ENCODE data around the gene ATP4B. TPM values are rescaled to one million over a fixed set of nuclear protein-coding genes. Genes with fewer than 3 reads are reported as not detected.

ATP4B gene
- total and polyA plus RNA-seq, 2 of the 8 experiments (the other 6 are each of a cell fraction or from before 2014, with no cell fraction given): 0.05 TPM; not detected in 1

- TF ChIP-seq, protein P1, sequence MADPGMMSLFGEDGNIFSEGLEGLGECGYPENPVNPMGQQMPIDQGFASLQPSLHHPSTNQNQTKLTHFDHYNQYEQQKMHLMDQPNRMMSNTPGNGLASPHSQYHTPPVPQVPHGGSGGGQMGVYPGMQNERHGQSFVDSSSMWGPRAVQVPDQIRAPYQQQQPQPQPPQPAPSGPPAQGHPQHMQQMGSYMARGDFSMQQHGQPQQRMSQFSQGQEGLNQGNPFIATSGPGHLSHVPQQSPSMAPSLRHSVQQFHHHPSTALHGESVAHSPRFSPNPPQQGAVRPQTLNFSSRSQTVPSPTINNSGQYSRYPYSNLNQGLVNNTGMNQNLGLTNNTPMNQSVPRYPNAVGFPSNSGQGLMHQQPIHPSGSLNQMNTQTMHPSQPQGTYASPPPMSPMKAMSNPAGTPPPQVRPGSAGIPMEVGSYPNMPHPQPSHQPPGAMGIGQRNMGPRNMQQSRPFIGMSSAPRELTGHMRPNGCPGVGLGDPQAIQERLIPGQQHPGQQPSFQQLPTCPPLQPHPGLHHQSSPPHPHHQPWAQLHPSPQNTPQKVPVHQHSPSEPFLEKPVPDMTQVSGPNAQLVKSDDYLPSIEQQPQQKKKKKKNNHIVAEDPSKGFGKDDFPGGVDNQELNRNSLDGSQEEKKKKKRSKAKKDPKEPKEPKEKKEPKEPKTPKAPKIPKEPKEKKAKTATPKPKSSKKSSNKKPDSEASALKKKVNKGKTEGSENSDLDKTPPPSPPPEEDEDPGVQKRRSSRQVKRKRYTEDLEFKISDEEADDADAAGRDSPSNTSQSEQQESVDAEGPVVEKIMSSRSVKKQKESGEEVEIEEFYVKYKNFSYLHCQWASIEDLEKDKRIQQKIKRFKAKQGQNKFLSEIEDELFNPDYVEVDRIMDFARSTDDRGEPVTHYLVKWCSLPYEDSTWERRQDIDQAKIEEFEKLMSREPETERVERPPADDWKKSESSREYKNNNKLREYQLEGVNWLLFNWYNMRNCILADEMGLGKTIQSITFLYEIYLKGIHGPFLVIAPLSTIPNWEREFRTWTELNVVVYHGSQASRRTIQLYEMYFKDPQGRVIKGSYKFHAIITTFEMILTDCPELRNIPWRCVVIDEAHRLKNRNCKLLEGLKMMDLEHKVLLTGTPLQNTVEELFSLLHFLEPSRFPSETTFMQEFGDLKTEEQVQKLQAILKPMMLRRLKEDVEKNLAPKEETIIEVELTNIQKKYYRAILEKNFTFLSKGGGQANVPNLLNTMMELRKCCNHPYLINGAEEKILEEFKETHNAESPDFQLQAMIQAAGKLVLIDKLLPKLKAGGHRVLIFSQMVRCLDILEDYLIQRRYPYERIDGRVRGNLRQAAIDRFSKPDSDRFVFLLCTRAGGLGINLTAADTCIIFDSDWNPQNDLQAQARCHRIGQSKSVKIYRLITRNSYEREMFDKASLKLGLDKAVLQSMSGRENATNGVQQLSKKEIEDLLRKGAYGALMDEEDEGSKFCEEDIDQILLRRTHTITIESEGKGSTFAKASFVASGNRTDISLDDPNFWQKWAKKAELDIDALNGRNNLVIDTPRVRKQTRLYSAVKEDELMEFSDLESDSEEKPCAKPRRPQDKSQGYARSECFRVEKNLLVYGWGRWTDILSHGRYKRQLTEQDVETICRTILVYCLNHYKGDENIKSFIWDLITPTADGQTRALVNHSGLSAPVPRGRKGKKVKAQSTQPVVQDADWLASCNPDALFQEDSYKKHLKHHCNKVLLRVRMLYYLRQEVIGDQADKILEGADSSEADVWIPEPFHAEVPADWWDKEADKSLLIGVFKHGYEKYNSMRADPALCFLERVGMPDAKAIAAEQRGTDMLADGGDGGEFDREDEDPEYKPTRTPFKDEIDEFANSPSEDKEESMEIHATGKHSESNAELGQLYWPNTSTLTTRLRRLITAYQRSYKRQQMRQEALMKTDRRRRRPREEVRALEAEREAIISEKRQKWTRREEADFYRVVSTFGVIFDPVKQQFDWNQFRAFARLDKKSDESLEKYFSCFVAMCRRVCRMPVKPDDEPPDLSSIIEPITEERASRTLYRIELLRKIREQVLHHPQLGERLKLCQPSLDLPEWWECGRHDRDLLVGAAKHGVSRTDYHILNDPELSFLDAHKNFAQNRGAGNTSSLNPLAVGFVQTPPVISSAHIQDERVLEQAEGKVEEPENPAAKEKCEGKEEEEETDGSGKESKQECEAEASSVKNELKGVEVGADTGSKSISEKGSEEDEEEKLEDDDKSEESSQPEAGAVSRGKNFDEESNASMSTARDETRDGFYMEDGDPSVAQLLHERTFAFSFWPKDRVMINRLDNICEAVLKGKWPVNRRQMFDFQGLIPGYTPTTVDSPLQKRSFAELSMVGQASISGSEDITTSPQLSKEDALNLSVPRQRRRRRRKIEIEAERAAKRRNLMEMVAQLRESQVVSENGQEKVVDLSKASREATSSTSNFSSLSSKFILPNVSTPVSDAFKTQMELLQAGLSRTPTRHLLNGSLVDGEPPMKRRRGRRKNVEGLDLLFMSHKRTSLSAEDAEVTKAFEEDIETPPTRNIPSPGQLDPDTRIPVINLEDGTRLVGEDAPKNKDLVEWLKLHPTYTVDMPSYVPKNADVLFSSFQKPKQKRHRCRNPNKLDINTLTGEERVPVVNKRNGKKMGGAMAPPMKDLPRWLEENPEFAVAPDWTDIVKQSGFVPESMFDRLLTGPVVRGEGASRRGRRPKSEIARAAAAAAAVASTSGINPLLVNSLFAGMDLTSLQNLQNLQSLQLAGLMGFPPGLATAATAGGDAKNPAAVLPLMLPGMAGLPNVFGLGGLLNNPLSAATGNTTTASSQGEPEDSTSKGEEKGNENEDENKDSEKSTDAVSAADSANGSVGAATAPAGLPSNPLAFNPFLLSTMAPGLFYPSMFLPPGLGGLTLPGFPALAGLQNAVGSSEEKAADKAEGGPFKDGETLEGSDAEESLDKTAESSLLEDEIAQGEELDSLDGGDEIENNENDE (IDR thresholded peaks at IDR 0.05; ENCODE audit: insufficient replicate concordance, low read length): no peak
- TF ChIP-seq TEAD4 (IDR thresholded peaks at IDR 0.05; ENCODE audit: low read depth, low read length) (no peak), BACH1 (IDR thresholded peaks at IDR 0.05; ENCODE audit: low read length) (no peak), GABPA (IDR thresholded peaks at IDR 0.05; ENCODE audit: borderline replicate concordance, insufficient read depth, low read length) (no peak), SIRT6 (IDR thresholded peaks at IDR 0.05; ENCODE audit: low read length) (no peak)
These were observed 11.1 kb downstream of the ATP4B start (continued) for GRCh38 chr13:113646921-113647340.

Measured in H1 (cell line).